Caco-2 (cell line): ENCODE results near the gene GABRG3. TPM values are rescaled to one million over a fixed set of nuclear protein-coding genes. Genes with fewer than 3 reads are reported as not detected.

Experiments used
- BruUV-seq: library from RNA; stranded (reverse); fragments of 400-500 nt; replicated peaks from 2 replicates; lab custom pipeline; 2021; lab: Mats Ljungman, UMichigan
- CTCF ChIA-PET: fragments of 300-600 bp; sonication (Branson Sonifier 250); formaldehyde crosslinking; loops from one replicate; lab custom pipeline; 2022; ENCODE audit warnings: antibody characterized with exemption; lab: Charles Lee
- POLR2A ChIA-PET: fragments of 300-600 bp; sonication (Branson Sonifier 250); formaldehyde crosslinking; loops from one replicate; lab custom pipeline; 2022; ENCODE audit warnings: antibody characterized with exemption; lab: Charles Lee
- DNase-seq, 2 experiments: peaks; one replicate each; pipeline versions ENCODE4 v3.0.0 to v3.0.0-alpha.2; 2020 to 2022
- H3K27me3 ChIP-seq: replicated peaks from 2 replicates; pipeline ENCODE4 v1.6.0; 2011; ENCODE audit warnings: low read length; ENCODE audit not compliant: control insufficient read depth, insufficient read depth
- H3K36me3 ChIP-seq: 2 replicates; pipeline ENCODE4 v1.5.1; 2011; ENCODE audit warnings: low read length; ENCODE audit not compliant: control insufficient read depth, insufficient read depth
- H3K4me1 ChIP-seq: fragments of 250-450 bp; sonication (Bioruptor Pico); 2 replicates; pipeline ENCODE4 v1.5.1; 2020; ENCODE audit warnings: mild to moderate bottlenecking
- H3K4me3 ChIP-seq: 2 replicates; pipeline ENCODE4 v1.5.1; 2011; ENCODE audit warnings: low read depth, mild to moderate bottlenecking, control low read depth, low read length
- H3K9me3 ChIP-seq: fragments of 250-450 bp; sonication (Bioruptor Pico); 2 replicates; pipeline ENCODE4 v1.5.1; 2020; ENCODE audit warnings: mild to moderate bottlenecking, moderate library complexity
- H3K27ac Mint-ChIP-seq: one replicate; pipeline ENCODE4 v1.8.0; 2022; ENCODE audit warnings: mixed read lengths; ENCODE audit not compliant: unreplicated experiment
- H3K27me3 Mint-ChIP-seq: one replicate; pipeline ENCODE4 v1.8.0; 2022; ENCODE audit warnings: mixed read lengths; ENCODE audit not compliant: insufficient read depth, unreplicated experiment
- H3K36me3 Mint-ChIP-seq: one replicate; pipeline ENCODE4 v1.8.0; 2022; ENCODE audit warnings: mild to moderate bottlenecking, mixed read lengths; ENCODE audit not compliant: insufficient read depth, unreplicated experiment
- H3K4me1 Mint-ChIP-seq: one replicate; pipeline ENCODE4 v1.8.0; 2022; ENCODE audit warnings: low read depth, mixed read lengths; ENCODE audit not compliant: unreplicated experiment
- H3K4me3 Mint-ChIP-seq: one replicate; pipeline ENCODE4 v1.8.0; 2022; ENCODE audit warnings: mild to moderate bottlenecking, moderate library complexity, mixed read lengths; ENCODE audit not compliant: unreplicated experiment
- H3K9me3 Mint-ChIP-seq: one replicate; pipeline ENCODE4 v1.8.0; 2022; ENCODE audit warnings: mixed read lengths; ENCODE audit not compliant: unreplicated experiment
- intact Hi-C: fragments of 100-400 bp; cut with micrococcal nuclease; formaldehyde crosslinking; loops from one replicate; pipeline ENCODE4 v1.10.0; 2022; ENCODE audit not compliant: unreplicated experiment
- total RNA-seq: library from RNA; stranded (reverse); gene quantifications from 2 replicates; pipeline ENCODE4 v1.2.3, GENCODE V29; 2022
- TF ChIP-seq, protein P1 (sequence below), 2 experiments: fragments of 200-600 bp in 1 of 2; IDR thresholded peaks; 1 replicate in 1 of 2; 2 replicates in 1 of 2; pipeline versions ENCODE4 v1.5.1 to v1.8.0; 2011 to 2022; ENCODE audit warnings: antibody characterized with exemption in 1 of 2, control low read depth in 1 of 2, inconsistent platforms in 1 of 2, low read depth in 1 of 2, low read length in 1 of 2, mild to moderate bottlenecking in 1 of 2, moderate library complexity in 1 of 2; ENCODE audit not compliant: insufficient read depth in 1 of 2, severe bottlenecking in 1 of 2, unreplicated experiment in 1 of 2

Gene GABRG3
- total RNA-seq, 1 experiment from 2014 or later: not detected

DNA sequence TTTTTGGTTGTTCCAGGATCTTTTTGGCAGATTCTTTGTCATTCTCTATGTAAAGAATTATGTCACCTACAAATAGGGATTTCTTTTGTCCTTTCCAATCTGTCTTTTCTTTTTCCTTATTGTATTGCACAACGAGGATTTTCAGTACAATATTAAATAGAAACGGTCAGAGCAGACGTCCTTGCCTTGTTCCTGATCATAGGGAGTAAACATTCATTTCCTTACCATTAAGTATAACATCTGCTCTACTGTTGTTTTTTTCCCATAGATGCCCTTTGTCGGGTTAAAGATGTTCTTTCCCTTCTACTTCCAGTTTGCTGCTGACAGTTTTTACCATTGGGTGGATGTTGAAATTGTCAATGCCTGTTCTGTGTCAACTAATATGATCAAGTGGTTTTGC, 599.8 kb downstream of the GABRG3 start:
- POLR2A ChIA-PET: no interaction called here
- CTCF ChIA-PET: no interaction called here
- no TSS peak for BruUV-seq
- Histone ChIP-seq H3K36me3 (no peaks in the 10 kb centered on the region), H3K4me3 (no peak overlapping the region), H3K9me3 (no peaks in the 10 kb centered on the region), H3K27me3 (no peaks in the 10 kb centered on the region), H3K4me1 (no peaks in the 10 kb centered on the region)
- Mint-ChIP-seq H3K27ac (no peak overlapping the region), H3K36me3 (no peaks in the 10 kb centered on the region), H3K4me3 (no peak overlapping the region), H3K4me1 (no peaks in the 10 kb centered on the region), H3K27me3 (peaks cover 10% of the 10 kb centered on the region), H3K9me3 (no peaks in the 10 kb centered on the region)
- intact Hi-C loops: no loop called here
- TF ChIP-seq, protein P1, sequence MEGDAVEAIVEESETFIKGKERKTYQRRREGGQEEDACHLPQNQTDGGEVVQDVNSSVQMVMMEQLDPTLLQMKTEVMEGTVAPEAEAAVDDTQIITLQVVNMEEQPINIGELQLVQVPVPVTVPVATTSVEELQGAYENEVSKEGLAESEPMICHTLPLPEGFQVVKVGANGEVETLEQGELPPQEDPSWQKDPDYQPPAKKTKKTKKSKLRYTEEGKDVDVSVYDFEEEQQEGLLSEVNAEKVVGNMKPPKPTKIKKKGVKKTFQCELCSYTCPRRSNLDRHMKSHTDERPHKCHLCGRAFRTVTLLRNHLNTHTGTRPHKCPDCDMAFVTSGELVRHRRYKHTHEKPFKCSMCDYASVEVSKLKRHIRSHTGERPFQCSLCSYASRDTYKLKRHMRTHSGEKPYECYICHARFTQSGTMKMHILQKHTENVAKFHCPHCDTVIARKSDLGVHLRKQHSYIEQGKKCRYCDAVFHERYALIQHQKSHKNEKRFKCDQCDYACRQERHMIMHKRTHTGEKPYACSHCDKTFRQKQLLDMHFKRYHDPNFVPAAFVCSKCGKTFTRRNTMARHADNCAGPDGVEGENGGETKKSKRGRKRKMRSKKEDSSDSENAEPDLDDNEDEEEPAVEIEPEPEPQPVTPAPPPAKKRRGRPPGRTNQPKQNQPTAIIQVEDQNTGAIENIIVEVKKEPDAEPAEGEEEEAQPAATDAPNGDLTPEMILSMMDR (IDR thresholded peaks at IDR 0.05; ENCODE audit: insufficient read depth in 1 of 2, low read depth in 1 of 2, low read length in 1 of 2, severe bottlenecking in 1 of 2, unreplicated experiment in 1 of 2): no peak
- DNase-seq: no peak

DNA sequence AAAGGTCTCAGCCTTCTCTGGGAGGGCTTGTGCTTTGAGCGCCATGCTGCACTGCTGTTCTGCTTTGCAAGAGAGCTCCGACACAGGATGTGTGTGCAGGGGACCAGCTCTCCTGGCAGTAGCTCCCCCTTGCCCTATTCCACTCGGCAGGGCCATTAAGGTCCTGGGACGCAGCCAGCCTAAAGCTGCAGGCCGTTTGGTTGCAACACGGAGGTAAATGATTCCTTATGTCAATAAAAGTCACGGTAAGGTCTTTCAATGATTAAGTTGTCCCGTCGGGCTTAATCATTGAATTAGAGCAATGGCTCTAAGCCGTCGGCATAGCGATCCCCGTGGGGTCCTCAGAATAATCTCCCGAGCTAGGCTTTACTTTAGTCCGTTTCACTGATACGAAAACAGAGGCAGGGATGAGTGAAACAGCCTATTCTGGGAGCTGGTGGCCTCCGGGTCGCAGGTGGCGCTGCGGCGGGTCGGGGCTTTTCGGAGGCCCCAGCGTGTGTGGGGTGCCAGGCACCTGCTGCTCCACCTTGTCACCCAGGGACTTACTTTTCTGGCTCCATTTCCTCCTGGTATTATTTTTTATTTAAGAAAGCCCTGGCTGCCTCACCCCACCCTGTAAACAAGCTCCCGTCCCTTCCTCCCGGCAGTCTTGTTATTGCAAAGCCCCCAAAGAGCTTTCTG, 603.0 kb downstream of the GABRG3 start:
- BruUV-seq: no TSS peak
- TF ChIP-seq, protein P1 (IDR thresholded peaks at IDR 0.05; ENCODE audit: insufficient read depth in 1 of 2, low read depth in 1 of 2, low read length in 1 of 2, severe bottlenecking in 1 of 2, unreplicated experiment in 1 of 2): no peak
- Mint-ChIP-seq H3K27ac (no peak overlapping the region), H3K36me3 (peaks cover 6% of the 10 kb centered on the region), H3K9me3 (peaks cover 13% of the 10 kb centered on the region), H3K4me1 (no peaks in the 10 kb centered on the region), H3K27me3 (peaks cover 10% of the 10 kb centered on the region), H3K4me3 (no peak overlapping the region)
- H3K27me3 ChIP-seq: no peaks in the 10 kb centered on the region
- DNase-seq: no peak
- H3K4me1 ChIP-seq: no peaks in the 10 kb centered on the region
- ChIA-PET POLR2A (no interaction called here), CTCF (interaction anchor here (0.6 kb wide), 1 partner anchor 74 kb away, joined by 3 read pairs; no protein-coding TSS in a partner anchor)
- H3K9me3 ChIP-seq: peaks cover 9% of the 10 kb centered on the region; the same call in 1 of the 2 replicates
- H3K36me3 ChIP-seq: no peaks in the 10 kb centered on the region
- intact Hi-C loops: no loop called here
- no peak overlapping the region for H3K4me3 ChIP-seq

DNA sequence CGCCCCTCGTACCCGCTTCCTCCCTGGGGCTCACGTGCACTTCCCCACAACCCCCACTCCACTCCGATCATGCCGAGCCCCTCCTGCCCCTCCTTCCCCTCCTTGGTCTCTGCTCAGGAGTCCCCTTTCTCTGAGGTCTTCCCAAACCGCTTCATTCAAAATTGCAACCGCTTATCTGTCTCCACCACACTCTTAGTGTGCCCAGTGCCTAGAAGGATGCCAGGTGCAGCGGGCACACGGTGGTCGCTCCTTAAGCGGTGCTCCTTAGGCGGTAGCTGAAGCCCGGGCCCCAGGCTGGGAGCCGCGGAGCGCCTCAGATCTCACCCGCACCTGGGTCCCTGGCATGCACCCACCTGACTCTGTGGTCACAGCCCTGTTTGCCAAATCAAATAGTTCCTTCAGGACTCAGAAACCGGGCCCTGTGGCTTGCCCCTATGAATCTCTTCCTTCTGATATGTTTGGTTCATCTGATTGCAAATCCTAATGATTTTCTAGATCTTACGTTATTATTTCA, 603.6 kb downstream of the GABRG3 start:
- peaks cover 10% of the 10 kb centered on the region for H3K27me3 Mint-ChIP-seq
- ChIA-PET CTCF (interaction anchor here (0.6 kb wide), 1 partner anchor 75 kb away, joined by 3 read pairs; no protein-coding TSS in a partner anchor), POLR2A (no interaction called here)
- H3K9me3 Mint-ChIP-seq: peaks cover 13% of the 10 kb centered on the region
- Histone ChIP-seq H3K4me3 (no peak overlapping the region), H3K9me3 (peaks cover 9% of the 10 kb centered on the region; the same call in 1 of the 2 replicates), H3K4me1 (no peaks in the 10 kb centered on the region), H3K36me3 (no peaks in the 10 kb centered on the region), H3K27me3 (no peaks in the 10 kb centered on the region)
- no TSS peak for BruUV-seq
- H3K4me1 Mint-ChIP-seq: no peaks in the 10 kb centered on the region
- H3K4me3 Mint-ChIP-seq: no peak overlapping the region
- intact Hi-C loops: no loop called here
- no peak for DNase-seq
- no peak overlapping the region for H3K27ac Mint-ChIP-seq
- H3K36me3 Mint-ChIP-seq: peaks cover 6% of the 10 kb centered on the region
- TF ChIP-seq, protein P1 (IDR thresholded peaks at IDR 0.05; ENCODE audit: insufficient read depth in 1 of 2, low read depth in 1 of 2, low read length in 1 of 2, severe bottlenecking in 1 of 2, unreplicated experiment in 1 of 2): no peak
